GM12872 (cell line): ENCODE results near the gene HSD17B11.

Source experiments
- CTCF ChIP-seq: IDR thresholded peaks from 3 replicates; pipeline ENCODE4 v1.5.1; 2011; ENCODE audit warnings: low read depth, mild to moderate bottlenecking, low read length, moderate library complexity; ENCODE audit not compliant: insufficient read depth

The HSD17B11 gene

GRCh38 chr4:87390891-87391575 is at the start of gene HSD17B11:
Gene HSD17B11 (minus strand): TSS chr4:87391188. CDS start chr4:87391070, 118 bp downstream.
- no peak for TF ChIP-seq CTCF

- no peak for TF ChIP-seq CTCF
These were observed 42.4 kb upstream of the HSD17B11 start for GRCh38 chr4:87433342-87433741.

- TF ChIP-seq CTCF, result no peak
These were observed 39.0 kb upstream of the HSD17B11 start for GRCh38 chr4:87430038-87430437.

GRCh38 chr4:87428979-87429378 is 38.0 kb upstream of the HSD17B11 start:
- TF ChIP-seq CTCF, result no peak

- TF ChIP-seq CTCF, result no peak
These were observed 36.5 kb upstream of the HSD17B11 start for GRCh38 chr4:87427518-87427868.

- no peak for TF ChIP-seq CTCF
These were observed 36.0 kb upstream of the HSD17B11 start for GRCh38 chr4:87426865-87427517.

GRCh38 chr4:87425711-87426110 is 34.7 kb upstream of the HSD17B11 start:
- no peak for TF ChIP-seq CTCF
